ENCODE data around the gene RBBP8NL. TPM values are rescaled to one million over a fixed set of nuclear protein-coding genes. Genes with fewer than 3 reads are reported as not detected.

The RBBP8NL gene
- total RNA-seq, 1 experiment from 2014 or later = 0.28 TPM

DNA sequence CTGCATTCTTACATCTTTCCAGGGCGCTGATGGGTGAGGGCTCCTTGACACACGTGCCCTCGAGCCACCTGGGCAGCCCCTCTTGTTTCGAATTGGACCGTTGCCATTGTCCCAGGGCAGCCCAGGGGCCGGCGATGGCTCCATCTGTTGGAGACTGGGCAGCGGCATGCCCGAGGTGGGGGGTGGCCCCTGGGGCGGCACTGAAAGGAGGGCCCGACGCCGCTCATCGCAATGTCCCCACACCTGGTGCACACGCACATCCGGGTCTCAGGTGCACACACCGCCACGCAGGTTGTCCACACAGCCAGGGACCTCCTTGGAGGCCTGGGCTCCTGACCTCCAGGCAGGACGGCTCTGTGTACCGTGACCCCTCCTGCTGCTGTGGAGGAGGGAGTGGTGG, 30.5 kb upstream of the RBBP8NL start:
- no peaks in the 10 kb centered on the region for H3K79me2 ChIP-seq (ENCODE audit: insufficient read depth, low read length)
- H2BK12ac ChIP-seq (ENCODE audit: insufficient read length, low read depth, low read length) = no peak overlapping the region
- Mint-ChIP-seq H3K4me1 (peaks cover 3 to 18% of the 10 kb centered on the region in 2 experiments; a peak in 3 of 4 replicates), H3K27me3 (ENCODE audit: low read depth) (peaks cover 4% of the 10 kb centered on the region), H3K4me3 (no peak overlapping the region), H3K27ac (no peak overlapping the region), H3K36me3 (ENCODE audit: insufficient read depth in 1 of 3, low read depth in 3 of 3) (no peaks in the 10 kb centered on the region), H3K9me3 (no peaks in the 10 kb centered on the region)
- no peak overlapping the region for H2AFZ ChIP-seq (ENCODE audit: low read length)
- no peak overlapping the region for H3K56ac ChIP-seq (ENCODE audit: insufficient read length, low read depth, low read length)
- no peak overlapping the region for H2BK15ac ChIP-seq (ENCODE audit: low read depth, low read length)
- no peak overlapping the region for H4K91ac ChIP-seq (ENCODE audit: insufficient read length, low read depth, low read length)
- H3K27ac ChIP-seq (ENCODE audit: insufficient read length, low read depth, low read length) = no peak overlapping the region
- no peak for DNase-seq
- no peaks in the 10 kb centered on the region for H4K20me1 ChIP-seq (ENCODE audit: control insufficient read depth, insufficient read depth, insufficient read length)
- no peak overlapping the region for H2AK5ac ChIP-seq (ENCODE audit: insufficient read length, low read length)
- no peak overlapping the region for H4K5ac ChIP-seq (ENCODE audit: insufficient read length, low read depth, low read length)
- H3K18ac ChIP-seq (ENCODE audit: insufficient read length, low read depth, low read length) = no peak overlapping the region
- H3K14ac ChIP-seq (ENCODE audit: insufficient read depth, low read length) = 0 out of 2 replicates have a peak overlapping the region, but pooled peaks have one; percentile 17
- H3K4ac ChIP-seq (ENCODE audit: low read depth, low read length) = no peak overlapping the region
- H4K8ac ChIP-seq (replicated peaks; ENCODE audit: insufficient read length, low read depth, low read length) = no peak overlapping the region
- H3K79me1 ChIP-seq (ENCODE audit: insufficient read depth, low read depth, low read length, poor library complexity, severe bottlenecking) = no peaks in the 10 kb centered on the region
- H3T11ph ChIP-seq (ENCODE audit: low read length) = no peak overlapping the region
- no peak overlapping the region for H3K23ac ChIP-seq (ENCODE audit: insufficient read length, low read depth, low read length)
- no peak overlapping the region for H2BK20ac ChIP-seq (ENCODE audit: low read depth, low read length, poor library complexity, severe bottlenecking)
- H3K4me2 ChIP-seq (ENCODE audit: insufficient read depth, insufficient read length, low read length) = no peak overlapping the region
- no peaks in the 10 kb centered on the region for H3K27me3 ChIP-seq (ENCODE audit: insufficient read depth, low read length)
- no peaks in the 10 kb centered on the region for H3K9me3 ChIP-seq (ENCODE audit: control insufficient read depth, low read depth, low read length)
- TF ChIP-seq, protein P1, sequence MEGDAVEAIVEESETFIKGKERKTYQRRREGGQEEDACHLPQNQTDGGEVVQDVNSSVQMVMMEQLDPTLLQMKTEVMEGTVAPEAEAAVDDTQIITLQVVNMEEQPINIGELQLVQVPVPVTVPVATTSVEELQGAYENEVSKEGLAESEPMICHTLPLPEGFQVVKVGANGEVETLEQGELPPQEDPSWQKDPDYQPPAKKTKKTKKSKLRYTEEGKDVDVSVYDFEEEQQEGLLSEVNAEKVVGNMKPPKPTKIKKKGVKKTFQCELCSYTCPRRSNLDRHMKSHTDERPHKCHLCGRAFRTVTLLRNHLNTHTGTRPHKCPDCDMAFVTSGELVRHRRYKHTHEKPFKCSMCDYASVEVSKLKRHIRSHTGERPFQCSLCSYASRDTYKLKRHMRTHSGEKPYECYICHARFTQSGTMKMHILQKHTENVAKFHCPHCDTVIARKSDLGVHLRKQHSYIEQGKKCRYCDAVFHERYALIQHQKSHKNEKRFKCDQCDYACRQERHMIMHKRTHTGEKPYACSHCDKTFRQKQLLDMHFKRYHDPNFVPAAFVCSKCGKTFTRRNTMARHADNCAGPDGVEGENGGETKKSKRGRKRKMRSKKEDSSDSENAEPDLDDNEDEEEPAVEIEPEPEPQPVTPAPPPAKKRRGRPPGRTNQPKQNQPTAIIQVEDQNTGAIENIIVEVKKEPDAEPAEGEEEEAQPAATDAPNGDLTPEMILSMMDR (conservative IDR thresholded peaks at IDR 0.05) = no peak
- H2BK5ac ChIP-seq (ENCODE audit: insufficient read length, low read length) = no peak overlapping the region
- H3K23me2 ChIP-seq (ENCODE audit: insufficient read length, low read depth, low read length, poor library complexity, severe bottlenecking) = no peaks in the 10 kb centered on the region
- no peak overlapping the region for H2BK120ac ChIP-seq (ENCODE audit: low read depth, low read length, poor library complexity, severe bottlenecking)
- no peaks in the 10 kb centered on the region for H3K4me1 ChIP-seq (ENCODE audit: insufficient read depth, low read length)
- WGBS (ENCODE audit: extremely low coverage, insufficient read length, low lambda C conversion rate) = no CpG with 5 or more reads among the region's 20 CpGs
- no peak overlapping the region for H3K9ac ChIP-seq (ENCODE audit: extremely low read depth, insufficient read length, low read length)

Measured in H9 (cell line).